Hematopoietic multipotent progenitor cell treated with erythropoietin and hydrocortisone succinate and interleukin-3 and kit ligand, for 8 days (in vitro differentiated cells): ENCODE measurements around the gene QRFP.
"Not testable (repeated sequence)": the region's sequence is repeated elsewhere in the genome, so short reads cannot be mapped to it uniquely, and the experiment has no call there.

ENCODE experiments used
- DNase-seq: peaks from one replicate; pipeline ENCODE4 v3.0.0-alpha.2; 2015

QRFP gene

DNA sequence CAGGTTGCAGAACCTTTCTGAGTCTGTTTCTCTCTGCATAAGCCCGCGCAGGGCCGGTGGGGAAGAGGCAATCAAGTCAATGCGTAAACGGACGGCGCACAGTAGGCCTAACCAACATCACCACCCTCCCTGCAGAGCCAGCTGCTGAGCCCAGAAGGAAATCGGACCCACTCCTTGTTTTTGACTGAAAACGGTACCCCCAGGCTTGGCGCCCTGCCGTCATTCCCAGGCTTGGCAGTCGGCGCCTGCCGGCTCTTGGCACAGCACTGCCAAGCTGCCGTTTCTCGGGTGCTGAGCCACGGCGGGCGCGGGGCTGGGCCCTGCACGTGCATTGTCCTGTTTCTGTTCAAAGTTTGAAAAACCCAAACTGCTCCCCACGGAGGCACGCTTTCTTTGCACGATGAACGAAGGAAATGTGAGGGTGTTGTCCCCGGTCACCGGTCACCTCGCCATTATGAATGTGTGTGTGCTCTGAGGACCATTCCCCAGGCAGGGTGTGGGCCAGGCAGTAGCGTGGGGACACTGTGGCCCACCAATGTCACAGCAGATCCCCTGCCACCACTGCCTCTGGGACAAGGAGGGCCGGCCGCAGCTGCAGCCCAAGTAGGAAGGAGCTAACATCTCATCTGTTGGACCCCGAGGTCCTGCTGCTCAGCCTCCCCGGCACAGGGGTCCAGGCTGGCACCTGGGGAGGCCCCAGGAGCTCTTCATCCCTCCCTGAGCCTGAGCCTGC lies 22.4 kb upstream of the QRFP start:
- no peak for DNase-seq

DNA sequence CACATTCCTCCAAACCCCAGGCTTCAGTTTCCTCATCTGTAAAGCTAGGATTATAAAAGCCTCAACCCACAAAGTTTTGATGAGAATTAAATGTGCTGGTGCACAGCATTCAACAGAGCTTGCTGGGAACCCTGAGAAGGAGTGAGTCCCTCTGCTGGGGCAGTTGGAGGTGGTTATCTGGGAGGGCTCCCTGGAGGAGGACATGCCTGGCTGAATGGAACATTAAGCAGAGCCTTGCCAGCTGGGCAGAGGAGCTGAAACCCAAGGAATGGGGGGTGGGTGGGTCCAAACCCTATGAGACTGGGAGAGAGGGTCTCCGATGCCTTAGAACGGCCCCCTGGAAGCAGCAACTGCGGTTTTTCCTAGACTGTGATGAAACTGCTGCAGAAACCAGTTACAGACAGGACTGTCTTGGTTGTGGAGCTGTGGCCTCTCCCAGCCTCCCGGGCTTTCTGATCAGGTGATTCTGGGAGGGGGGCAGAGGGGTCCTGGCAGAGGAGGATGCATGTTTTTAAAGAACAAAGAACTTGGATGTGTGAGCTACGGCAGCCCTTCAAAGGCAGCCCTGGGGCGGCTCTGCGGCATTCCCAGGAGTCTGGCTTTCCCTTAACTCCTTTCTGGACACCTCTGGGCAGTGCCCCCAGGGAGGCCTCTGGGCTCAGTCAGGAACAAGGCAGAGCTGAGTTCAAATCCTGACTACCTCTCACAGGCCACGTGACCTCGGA lies 21.7 kb upstream of the QRFP start:
- no peak for DNase-seq

DNA sequence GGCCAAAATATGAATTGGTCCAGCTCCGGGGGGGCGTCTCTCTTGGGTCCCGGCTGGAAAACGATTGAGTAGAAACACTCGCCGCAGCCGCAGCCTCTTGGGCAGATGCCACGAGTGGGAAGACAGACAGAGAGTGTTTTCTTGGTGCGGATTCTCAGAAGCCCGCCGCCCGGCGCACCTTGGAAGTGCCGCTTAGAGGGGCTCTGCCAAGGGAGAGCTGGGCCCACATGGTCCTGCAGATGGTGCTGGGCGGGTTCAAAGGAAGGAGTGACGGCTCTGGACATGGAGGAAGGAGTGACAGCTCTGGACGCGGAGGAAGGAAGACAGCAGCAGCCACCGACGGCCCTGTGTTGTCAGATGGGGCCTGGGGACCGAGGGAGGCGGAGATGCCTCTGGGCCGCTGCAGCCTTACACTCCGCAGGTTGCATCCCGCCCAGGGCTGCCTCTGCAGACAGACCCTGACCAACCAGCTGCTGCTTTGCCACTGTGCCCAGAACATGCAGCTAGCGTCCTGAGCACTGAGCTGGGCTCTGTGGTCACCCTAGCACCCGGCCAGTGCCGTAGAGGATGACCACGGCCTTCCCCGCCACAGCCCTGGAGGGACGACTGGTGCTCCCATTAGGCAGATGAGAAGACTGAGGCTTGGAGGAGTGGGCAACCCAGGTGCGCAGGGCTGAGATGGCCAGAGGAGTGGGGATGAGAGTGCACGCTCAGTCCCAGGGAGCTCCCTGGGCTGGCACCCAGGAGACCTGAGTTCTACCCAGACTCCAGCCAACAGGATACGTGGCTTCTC lies 20.8 kb upstream of the QRFP start:
- DNase-seq, result no peak

DNA sequence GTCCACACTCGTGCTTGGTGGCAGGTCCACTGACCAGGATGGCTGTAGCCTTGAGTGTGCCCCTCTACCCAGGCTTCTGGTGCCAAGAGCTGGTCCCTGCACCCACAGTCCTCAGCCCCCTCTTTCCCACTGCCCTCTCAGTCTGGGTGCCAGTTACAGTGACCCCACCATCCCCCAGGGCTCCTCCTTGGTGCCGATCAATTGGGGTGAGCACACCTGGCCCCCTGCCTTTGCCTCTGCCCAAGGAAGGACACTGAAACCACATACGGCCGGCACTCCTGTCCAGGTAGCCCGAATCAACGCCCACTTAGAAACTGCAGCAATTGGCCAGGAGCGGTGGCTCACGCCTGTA lies 18.5 kb upstream of the QRFP start:
- DNase-seq, result no peak

DNA sequence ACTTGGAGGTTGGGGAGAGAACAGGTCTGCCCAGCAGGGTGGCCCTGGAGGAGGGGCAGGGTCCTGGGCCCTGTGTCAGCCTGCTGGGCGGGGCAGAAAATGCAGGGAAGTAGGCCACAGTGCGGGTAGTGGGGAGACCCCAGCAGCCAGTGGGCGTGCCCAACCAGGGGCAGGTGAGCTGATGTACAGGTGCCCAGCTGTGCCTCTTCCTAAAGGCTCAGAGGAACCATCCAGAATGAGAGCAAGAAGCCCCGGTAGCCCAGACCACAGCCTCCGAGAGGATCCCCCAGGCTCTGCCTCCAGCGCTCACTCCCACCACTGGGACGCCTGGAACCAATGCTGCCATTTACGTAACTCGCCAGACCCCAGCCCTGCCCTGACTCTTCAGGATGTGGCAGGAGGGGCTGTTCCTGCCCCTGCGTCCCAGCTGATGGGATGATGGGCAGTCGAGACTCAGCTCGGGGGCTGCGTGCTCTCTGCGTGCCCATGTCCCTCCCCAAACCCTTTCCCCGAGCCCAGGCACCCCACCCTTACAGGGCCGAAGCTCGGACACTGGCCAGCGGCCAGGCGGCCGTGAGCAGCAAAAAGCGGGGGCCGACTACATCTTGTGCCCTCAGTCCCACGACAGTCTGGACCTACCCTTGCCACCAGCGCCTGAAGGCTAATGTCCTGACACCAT lies 17.9 kb upstream of the QRFP start:
- DNase-seq, result no peak

DNA sequence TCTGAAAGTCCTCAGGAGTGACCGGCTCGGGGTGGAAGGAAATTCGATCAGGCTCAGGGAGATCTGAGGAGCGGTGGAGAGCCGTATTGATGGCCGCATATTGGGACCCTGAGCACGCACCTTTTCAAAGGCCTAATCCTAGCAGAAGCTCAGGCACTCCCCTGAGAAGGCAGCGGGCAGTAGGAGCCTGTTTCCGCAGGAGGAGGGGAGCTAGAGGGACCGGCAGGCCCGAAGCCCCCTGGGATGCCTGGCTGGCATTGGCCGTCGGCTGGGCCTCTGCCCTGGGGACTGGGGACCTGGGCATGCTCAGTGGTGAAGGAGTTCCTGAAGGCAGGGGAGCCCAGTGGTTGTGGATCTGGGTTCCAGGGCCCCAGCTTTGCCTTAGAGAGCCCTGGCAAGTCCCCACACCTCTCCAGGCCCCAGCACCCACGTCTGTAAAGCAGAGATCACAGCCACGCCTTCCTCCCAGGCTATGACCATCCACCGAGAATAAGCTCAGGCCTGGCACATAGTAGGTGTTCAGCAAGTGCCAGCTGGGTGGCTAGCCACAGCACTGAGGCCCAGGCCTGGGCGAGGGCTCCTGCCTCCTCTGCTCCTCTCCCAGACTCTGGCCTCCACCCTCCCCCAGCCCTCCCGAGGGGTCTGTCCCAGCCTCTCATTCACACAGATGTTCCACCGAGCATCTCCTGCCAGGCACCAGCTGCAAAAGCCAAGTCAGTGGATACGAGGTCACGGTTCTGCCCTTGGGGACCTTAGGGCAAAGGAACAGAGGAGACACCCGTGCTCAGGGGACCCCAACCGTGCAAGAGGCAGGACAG lies 17.2 kb upstream of the QRFP start:
- DNase-seq, result no peak

DNA sequence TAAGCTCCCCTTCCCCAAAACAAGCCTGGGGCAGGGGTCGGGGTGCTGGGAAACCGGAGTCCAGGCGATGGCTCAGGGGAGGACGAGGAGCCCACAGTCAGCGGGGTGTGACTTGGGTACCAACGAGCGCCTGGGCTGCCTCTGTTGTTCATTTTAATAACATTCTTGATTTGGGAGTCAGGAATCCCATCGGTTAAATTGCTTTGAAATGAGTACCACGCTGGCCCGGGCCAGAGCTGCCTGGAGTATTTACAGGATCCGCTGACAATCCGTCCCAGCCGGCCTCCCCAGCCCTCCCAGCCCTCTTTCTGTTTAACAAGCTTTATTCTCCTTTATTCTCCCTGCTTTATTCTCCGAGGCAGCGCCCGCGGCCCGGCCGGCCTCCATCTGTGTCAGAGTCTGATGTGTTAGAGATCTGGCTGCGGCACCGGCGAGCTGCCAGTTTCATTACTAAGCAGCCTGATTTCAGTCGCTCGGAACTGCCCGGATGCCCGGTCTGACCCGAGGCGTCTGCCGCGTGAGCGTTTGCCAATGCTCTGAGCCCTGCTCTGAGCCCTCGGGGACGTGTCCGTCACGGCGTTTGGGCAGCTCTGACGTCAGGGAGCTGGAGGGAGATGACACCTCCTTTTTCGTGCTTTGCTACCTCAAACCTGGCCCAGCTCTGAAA lies 16.5 kb upstream of the QRFP start:
- DNase-seq, result no peak

DNA sequence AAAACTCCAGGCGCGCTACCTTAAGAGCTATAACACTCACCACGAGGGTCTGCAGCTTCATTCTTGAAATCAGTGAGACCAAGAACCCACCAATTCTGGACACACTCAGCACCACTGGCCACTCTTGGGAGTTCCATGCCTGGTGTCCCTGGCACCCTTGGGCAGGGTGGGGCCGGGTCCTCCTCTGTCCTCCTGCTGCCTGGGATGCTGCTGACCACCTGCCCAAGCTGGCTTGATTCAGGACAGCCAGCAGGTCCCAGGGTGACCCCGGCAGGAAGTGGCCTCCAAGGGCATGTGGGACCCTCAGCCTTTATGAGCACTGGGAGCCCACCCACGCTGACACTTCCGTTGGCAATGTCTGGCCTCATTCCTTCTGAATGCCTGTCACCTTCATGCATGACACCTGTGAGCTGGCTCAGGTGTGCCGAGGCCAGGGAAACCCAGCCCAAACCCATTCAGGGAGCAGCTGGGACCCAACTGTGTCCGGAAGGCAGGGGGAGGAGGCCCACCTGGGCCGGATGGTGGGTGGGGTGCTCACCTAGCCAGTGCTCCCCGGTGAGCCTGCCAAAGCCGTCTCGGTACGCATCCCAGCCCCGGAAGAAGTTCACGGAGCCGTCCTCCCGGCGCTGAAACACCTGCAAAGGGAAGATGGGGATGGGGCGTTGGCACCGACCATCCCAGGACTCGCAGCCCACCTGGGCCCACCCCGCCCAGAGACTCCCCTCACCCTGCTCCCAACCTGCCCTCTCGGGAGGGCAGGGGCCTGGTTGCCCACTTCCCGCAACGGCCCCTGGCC lies 14.8 kb upstream of the QRFP start:
- no peak for DNase-seq

DNA sequence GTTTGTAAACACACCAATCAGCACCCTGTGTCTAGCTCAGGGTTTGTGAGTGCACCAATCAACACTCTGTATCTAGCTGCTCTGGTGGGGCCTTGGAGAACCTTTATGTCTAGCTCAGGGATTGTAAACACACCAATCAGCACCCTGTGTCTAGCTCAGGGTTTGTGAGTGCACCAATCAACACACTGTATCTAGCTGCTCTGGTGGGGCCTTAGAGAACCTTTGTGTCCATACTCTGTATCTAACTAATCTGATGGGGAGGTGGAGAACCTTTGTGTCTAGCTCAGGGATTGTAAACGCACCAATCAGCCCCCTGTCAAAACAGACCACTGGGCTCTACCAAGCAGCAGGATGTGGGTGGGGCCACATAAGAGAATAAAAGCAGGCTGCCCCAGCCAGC lies 14.1 kb upstream of the QRFP start:
- not testable (repeated sequence) for DNase-seq

DNA sequence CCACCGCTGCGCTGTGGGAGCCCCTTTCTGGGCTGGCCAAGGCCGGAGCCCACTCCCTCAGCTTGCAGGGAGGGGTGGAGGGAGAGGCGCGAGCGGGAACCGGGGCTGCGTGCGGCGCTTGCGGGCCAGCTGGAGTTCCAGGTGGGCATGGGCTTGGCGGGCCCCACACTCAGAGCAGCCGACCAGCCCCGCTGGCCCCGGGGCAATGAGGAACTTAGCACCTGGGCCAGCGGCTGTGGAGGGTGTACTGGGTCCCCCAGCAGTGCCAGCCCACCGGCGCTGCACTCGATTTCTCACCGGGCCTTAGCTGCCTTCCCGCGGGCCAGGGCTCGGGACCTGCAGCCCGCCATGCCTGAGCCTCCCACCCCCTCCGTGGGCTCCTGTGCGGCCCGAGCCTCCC lies 13.4 kb upstream of the QRFP start:
- not testable (repeated sequence) for DNase-seq

DNA sequence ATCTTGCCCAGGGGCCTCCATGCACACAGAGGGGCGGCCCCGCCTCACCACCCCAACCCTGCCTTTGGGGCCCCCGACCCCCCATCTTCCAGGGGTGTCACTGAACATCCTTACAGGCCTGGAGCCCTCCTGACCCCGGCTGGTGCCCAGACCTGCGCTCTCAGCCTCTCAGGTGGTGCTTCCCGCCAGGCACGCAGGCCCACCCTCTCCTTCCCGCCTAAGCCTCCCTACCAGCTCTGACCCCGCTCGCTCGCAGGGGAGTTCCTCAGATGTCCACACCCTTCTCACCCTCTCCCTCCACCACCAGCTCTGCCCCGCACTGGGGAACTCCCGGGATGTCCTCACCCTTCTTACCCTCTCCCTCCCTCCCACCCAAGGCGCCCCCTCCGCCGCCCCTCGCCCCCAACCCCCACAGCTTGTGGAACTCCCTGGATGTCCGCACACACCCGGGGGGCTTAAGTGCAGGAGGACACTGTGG lies 12.3 kb upstream of the QRFP start:
- no peak for DNase-seq

DNA sequence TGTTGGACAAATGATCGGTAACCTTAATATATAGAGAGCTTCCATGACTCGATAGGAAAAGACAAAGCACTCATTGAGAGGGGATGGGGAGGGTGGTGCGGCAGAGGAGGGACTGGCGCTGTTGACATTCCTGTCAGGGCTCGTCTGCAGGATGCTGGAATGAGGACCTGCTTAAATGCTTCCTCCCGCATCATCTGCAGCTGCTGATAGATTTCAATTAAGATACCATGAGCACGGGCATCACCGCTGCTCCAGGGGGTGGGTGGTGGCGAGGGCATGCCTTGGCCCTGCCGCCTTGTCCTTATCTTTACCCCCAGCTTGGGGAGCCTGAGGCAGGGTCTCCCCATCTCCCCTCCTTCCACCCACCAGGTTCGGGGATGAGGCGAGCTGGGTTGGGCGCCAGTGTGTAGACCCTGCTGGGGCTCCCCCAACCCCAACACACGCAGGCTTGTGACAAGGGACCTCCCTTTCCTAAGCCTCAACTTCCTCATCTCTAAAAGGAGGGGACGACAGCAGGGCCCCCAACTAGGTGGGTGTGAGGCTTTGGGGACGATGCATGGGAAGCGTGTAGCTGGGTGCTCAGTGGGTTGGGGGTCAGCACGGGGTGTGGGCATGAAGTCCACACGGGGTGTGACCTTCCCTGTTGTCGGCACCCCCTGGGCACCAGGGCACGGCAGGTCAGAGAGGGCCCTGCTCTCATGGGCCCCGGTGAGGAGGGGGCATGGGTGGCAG lies 11.7 kb upstream of the QRFP start:
- DNase-seq, result no peak

DNA sequence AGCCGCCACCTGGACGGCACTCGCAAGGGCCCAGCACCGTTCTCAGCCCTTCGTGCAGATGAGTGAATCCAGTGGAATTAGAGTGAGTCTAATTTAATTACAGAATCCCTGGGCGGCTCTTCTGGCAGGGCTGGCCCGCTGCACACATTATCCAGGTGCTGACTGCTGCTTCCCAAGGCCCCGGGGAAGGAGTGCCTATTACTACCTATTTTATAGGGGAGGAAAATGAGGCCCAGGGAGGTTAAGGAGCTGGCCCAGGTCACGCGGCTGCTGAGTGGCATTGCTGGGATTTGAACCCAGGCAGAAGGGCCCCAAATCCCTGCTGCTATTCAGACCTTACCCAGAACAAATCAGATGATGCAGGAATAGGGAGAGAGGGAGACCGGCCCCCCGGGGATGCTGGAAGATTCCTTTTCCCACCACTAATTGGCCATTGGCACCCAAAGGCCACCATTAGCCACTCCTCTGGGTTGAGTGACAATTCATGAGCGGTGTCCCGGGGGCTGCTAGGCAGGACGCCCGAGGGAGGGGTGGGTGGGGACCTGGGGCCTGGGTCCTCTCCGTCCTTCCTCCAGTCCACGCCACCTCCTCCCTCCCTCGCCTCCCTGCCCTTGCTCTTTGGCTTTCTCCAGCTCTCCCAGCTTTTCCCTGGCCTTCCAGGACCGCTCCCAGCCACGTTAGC lies 10.3 kb upstream of the QRFP start:
- DNase-seq, result no peak

DNA sequence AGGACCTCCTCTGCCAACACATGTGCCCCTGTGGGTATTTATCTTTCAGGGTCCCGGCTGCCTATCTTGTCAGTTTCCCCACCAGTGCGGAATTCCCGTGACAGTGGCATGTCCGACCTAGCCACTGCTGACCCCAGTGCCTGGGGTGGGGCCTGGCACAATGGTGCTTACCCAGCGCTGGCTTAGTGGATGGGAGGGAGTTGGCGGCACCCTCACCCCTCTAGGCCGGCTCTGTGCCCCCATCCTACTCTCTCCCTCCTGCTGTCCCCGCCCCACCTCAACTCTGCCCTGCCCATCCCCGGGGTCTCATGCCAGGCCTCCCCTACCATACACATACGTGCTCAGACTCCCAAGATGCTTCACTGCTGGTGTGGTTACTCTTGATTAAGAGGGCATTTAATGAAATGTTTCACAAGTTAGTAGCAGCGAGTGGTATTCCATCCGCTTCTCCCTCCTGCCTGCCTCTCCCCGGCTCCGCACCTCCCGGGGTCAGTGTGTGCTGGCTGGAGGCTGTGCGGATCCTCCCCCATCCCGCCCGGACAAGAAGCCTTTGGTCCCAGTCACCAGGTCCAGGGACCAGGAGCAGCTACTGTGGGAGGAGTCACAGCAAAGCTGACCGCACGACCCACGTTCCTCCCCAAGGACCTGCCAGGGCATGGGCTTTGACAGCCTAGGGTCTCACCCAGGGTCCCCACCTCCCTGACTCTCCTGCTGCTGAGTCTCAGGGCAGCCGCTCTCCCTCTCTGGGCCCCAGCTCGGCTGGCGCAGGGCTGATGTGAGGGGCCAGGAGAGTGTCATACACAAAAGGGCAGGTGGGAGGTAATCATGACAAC lies 9.5 kb upstream of the QRFP start:
- DNase-seq, result no peak

DNA sequence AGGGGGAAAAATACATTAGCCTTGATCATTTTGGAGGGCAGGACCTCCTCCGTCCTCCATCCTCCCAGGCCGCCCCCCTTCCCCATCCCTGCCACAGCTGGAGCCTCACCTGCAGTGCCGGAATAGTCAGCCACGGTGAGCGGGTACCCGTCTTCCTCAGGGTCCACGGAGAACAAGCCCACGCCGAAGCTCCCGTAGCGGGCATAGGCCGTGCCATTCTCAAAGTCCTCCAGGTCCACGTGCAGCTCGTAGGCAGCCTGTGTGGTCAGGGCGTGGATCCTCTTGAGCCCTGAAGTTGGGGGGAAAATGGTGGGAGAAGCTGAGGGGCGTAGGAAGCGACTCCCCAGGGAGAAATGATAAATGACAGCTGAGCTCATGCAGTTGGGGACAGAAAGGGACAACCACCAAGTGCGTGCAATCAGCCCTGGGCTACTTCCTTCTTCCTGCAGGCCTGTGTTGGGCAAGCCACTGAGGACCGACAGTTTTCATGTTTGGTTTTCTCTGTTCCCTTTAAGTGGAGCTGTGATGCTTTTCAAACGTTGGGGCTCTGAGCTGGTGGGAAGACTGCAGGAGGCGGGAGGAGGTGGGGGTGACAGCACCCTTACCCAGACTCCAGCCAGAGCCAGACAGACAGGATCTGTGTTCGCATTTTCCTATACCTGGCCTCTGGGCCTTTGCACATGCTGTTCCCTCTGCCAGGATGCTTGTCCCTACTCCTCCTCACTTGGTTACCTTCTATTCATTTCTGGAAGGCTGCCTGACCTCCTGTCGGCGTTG lies 8.7 kb upstream of the QRFP start:
- DNase-seq, result no peak

DNA sequence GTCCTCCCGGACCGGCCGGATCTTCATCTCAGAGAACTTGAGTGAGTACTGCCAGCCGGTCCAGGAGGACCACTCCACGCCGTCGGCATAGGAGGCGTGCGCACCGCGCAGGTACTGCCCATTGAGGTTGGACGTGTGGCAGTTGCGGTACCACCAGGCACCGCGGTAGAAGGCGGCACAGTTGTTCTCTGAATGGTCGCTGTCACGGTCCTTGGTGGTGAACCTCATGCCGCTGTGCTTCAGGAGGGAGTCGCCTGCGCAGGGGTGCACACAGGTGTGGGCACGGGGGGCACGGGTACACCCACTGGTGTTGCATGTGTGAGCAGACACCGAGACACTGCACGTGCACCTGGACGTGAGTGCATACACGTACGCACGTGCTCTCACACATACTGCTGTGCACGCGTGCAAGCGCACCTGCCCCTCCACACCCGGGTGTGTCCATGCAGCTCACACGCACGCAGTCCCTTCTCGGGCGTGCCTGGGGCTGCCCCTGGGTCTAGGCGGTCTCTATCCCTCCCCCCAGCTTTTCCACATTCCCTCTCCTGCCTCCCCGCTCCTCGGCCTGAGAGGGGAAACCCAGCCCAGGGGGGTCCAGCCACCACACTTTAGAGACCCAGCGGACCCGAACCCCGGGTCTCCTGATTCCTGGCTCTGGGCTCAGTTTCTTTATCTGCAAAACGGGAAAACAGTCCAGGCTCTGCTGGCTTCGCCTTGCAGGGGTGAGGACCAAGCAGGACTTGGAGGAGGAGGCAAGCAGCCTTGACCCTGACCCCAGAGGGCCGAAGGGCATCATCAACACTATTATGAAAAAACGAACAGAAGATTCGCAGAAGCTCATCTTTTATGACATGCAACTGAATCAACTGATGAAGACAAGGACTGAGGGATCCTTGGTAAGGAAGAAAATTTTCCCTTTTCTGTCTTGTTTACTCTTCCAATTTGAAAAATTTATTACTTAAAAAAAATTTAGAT lies 7.7 kb upstream of the QRFP start:
- no peak for DNase-seq
